Endothelial cell of umbilical vein (primary cell): Measurements from ENCODE around the gene XXYLT1. TPM values are rescaled to one million over a fixed set of nuclear protein-coding genes. Genes with fewer than 3 reads are reported as not detected.

Source experiments
- BruUV-seq: library from RNA; stranded (reverse); fragments of 400-500 nt; replicated peaks from 2 replicates; lab custom pipeline; 2021; lab: Mats Ljungman, UMichigan
- CTCF ChIA-PET: fragments of 300-600, 350-600 bp; sonication (Branson Sonifier 250); formaldehyde crosslinking; loops from one replicate; lab custom pipeline; 2021; ENCODE audit warnings: antibody characterized with exemption, inconsistent platforms; lab: Charles Lee
- POLR2A ChIA-PET: fragments of 300-600, 350-600 bp; sonication (Branson Sonifier 250); formaldehyde crosslinking; loops from one replicate; lab custom pipeline; 2021; ENCODE audit warnings: antibody characterized with exemption, inconsistent platforms; lab: Charles Lee
- DNase-seq: peaks from one replicate; pipeline ENCODE4 v3.0.0-alpha.2; 2011; ENCODE audit warnings: low read depth, low spot score
- FAIRE-seq: peaks from 2 replicates; lab custom pipeline; 2011; peaks lifted over from hg19 to GRCh38; lab: Jason Lieb, UNC
- H2AFZ ChIP-seq: 2 replicates; pipeline ENCODE4 v1.6.0; 2012; ENCODE audit warnings: low read depth, low read length, control low read depth, inconsistent platforms
- H3K27ac ChIP-seq: 2 replicates; pipeline ENCODE4 v1.5.1; 2011; ENCODE audit warnings: low read depth, mild to moderate bottlenecking, control low read depth, low read length, moderate library complexity; ENCODE audit not compliant: insufficient read depth
- H3K27me3 ChIP-seq, 2 experiments: 2 replicates each; pipeline versions ENCODE4 v1.6.0 to v1.6.1; 2011; ENCODE audit warnings: low read length in 2 of 2, mixed read lengths in 1 of 2; ENCODE audit not compliant: control insufficient read depth in 2 of 2, insufficient read depth in 2 of 2
- H3K36me3 ChIP-seq, 2 experiments: 2 replicates in 1 of 2; 3 replicates in 1 of 2; pipeline ENCODE4 v1.5.1; 2011; ENCODE audit warnings: low read length in 2 of 2, mild to moderate bottlenecking in 1 of 2, moderate library complexity in 1 of 2; ENCODE audit not compliant: control insufficient read depth in 2 of 2, insufficient read depth in 2 of 2; ENCODE audit errors: extremely low read depth in 1 of 2
- H3K4me1 ChIP-seq: 3 replicates; pipeline ENCODE4 v1.5.1; 2011; ENCODE audit warnings: mild to moderate bottlenecking, low read length; ENCODE audit not compliant: control insufficient read depth, insufficient read depth; ENCODE audit errors: extremely low read depth
- H3K4me2 ChIP-seq: 2 replicates; pipeline ENCODE4 v1.6.1; 2011; ENCODE audit warnings: low read length, control low read depth, mixed read lengths; ENCODE audit not compliant: insufficient read depth
- H3K4me3 ChIP-seq, 3 experiments: fragments of 200-600 bp in 1 of 3; sonication (generic), shearing (Covaris generic) in 1 of 3; replicated peaks in 1 of 3; 2 replicates each; pipeline ENCODE4 v1.5.1; 2011 to 2016; ENCODE audit warnings: control low read depth in 3 of 3, low read length in 3 of 3, mild to moderate bottlenecking in 2 of 3, inconsistent platforms in 1 of 3, low read depth in 1 of 3, moderate library complexity in 1 of 3; ENCODE audit not compliant: insufficient read depth in 1 of 3
- H3K79me2 ChIP-seq: 2 replicates; pipeline ENCODE4 v1.6.0; 2012; ENCODE audit warnings: low read length, inconsistent platforms; ENCODE audit not compliant: control insufficient read depth, insufficient read depth
- H3K9ac ChIP-seq: replicated peaks from 2 replicates; pipeline ENCODE3; 2011; ENCODE audit warnings: low read length, control low read depth; ENCODE audit not compliant: insufficient read depth; ENCODE audit errors: extremely low read depth
- H3K9me1 ChIP-seq: replicated peaks from 3 replicates; pipeline ENCODE4 v1.6.0; 2011; ENCODE audit warnings: mild to moderate bottlenecking, low read length; ENCODE audit not compliant: control insufficient read depth, insufficient read depth; ENCODE audit errors: extremely low read depth
- H3K9me3 ChIP-seq: replicated peaks from 2 replicates; pipeline ENCODE4 v1.5.1; 2012; ENCODE audit warnings: low read length, inconsistent platforms; ENCODE audit not compliant: control insufficient read depth, insufficient read depth
- H4K20me1 ChIP-seq: replicated peaks from 2 replicates; pipeline ENCODE3; 2011; ENCODE audit warnings: mild to moderate bottlenecking, low read length; ENCODE audit not compliant: control insufficient read depth, insufficient read depth; ENCODE audit errors: extremely low read depth
- EZH2 ChIP-seq: IDR thresholded peaks from 2 replicates; pipeline ENCODE4 v1.6.1; 2012; ENCODE audit warnings: borderline replicate concordance, low read depth, mild to moderate bottlenecking, moderate library complexity, low read length, inconsistent platforms; ENCODE audit not compliant: severe bottlenecking
- FOS ChIP-seq: IDR thresholded peaks from 2 replicates; pipeline ENCODE4 v1.6.1; 2011; ENCODE audit warnings: mild to moderate bottlenecking, low read length, moderate library complexity, borderline replicate concordance; ENCODE audit not compliant: insufficient read depth
- GATA2 ChIP-seq: IDR thresholded peaks from 2 replicates; pipeline ENCODE4 v1.7.0; 2011; ENCODE audit warnings: low read depth, mild to moderate bottlenecking, moderate library complexity, mixed read lengths, low read length; ENCODE audit not compliant: insufficient read length, insufficient read depth
- JUN ChIP-seq: IDR thresholded peaks from 2 replicates; pipeline ENCODE4 v1.6.1; 2011; ENCODE audit warnings: borderline replicate concordance, low read depth; ENCODE audit not compliant: insufficient read length, insufficient read depth
- MYC ChIP-seq: IDR thresholded peaks from one replicate; pipeline ENCODE4 v1.6.1; 2011; ENCODE audit warnings: mild to moderate bottlenecking, low read depth, low read length
- POLR2A ChIP-seq: IDR thresholded peaks from 2 replicates; pipeline ENCODE4 v1.6.1; 2012; ENCODE audit warnings: low read depth, mild to moderate bottlenecking, control low read depth, low read length
- POLR2AphosphoS5 ChIP-seq: IDR thresholded peaks from 2 replicates; pipeline ENCODE4 v1.6.1; 2012; ENCODE audit warnings: low read depth, mild to moderate bottlenecking, control low read depth, low read length, moderate library complexity; ENCODE audit not compliant: insufficient read depth
- dilution Hi-C: fragments of 300-500 bp; cut with MboI; formaldehyde crosslinking; loops from one replicate; pipeline ENCODE4 v1.15.0; 2019; ENCODE audit warnings: low sequenced_read_pairs; ENCODE audit not compliant: extremely low pct_ligation_motif_present
- intact Hi-C: fragments of 100-400 bp; cut with micrococcal nuclease; formaldehyde crosslinking; loops from one replicate; pipeline ENCODE4 v1.10.0; 2022
- polyA plus RNA-seq, 4 experiments: library from polyadenylated mRNA; depleted of rRNA in 3 of 4; stranded (reverse) in 3 of 4; unstranded in 1 of 4; fragments of >200 nt; gene quantifications; 2 replicates each; pipeline versions ENCODE4 v1.2.1 to v1.2.3, GENCODE V29; 2011 to 2012; ENCODE audit warnings: missing spikeins in 1 of 4
- total RNA-seq: library from RNA; stranded (reverse); gene quantifications from 2 replicates; pipeline ENCODE4 v1.2.3, GENCODE V29; 2021
- TF ChIP-seq, protein P1 (sequence below): IDR thresholded peaks from 2 replicates; pipeline ENCODE4 v1.6.1; 2011; ENCODE audit not compliant: insufficient read depth, insufficient read length
- TF ChIP-seq, protein P2 (sequence below), 2 donors: IDR thresholded peaks; 1 replicate in 1 of 2; 2 replicates in 1 of 2; pipeline ENCODE4 v1.5.1; 2011; ENCODE audit warnings: low read length in 2 of 2, mild to moderate bottlenecking in 2 of 2, moderate library complexity in 2 of 2, control low read depth in 1 of 2, inconsistent platforms in 1 of 2, low read depth in 1 of 2; ENCODE audit not compliant: insufficient read depth in 1 of 2; ENCODE audit errors: extremely low read depth in 1 of 2

XXYLT1 gene
- total and polyA plus RNA-seq, 2 donors (not counting 3 experiments of a cell fraction or from before 2014, with no cell fraction given) = 54.4 to 78.1 TPM

DNA sequence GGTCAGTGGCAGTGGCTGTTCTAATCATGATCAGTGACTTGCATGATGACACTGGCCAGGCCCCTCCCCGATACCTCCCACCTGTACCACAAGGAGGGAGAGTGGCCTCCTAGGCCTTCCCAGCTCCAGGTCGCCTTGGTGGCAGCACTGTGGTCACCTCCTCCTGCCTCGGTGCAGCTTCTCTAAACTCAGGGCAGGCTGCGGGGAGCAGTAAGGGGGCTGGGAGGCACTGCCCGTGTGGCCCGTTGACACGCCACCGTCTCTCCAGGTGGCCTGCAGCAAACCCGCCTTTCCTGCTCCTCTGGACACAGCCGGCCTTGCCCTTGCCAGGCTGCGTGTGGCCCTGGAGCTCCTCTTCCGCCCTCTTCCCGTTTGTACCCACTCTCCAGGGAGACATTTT is 184.1 kb downstream of the XXYLT1 start:
- CTCF ChIA-PET = interaction anchor here (1.9 kb wide), 1 partner anchor 11 kb away, joined by 5 read pairs; no protein-coding TSS in a partner anchor
- TF ChIP-seq GATA2 = no peak
- no peak for TF ChIP-seq POLR2A
- no peak for TF ChIP-seq MYC
- TF ChIP-seq, protein P1, sequence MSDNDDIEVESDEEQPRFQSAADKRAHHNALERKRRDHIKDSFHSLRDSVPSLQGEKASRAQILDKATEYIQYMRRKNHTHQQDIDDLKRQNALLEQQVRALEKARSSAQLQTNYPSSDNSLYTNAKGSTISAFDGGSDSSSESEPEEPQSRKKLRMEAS = no peak
- TF ChIP-seq POLR2AphosphoS5 = no peak
- TF ChIP-seq FOS = no peak
- TF ChIP-seq, protein P2, sequence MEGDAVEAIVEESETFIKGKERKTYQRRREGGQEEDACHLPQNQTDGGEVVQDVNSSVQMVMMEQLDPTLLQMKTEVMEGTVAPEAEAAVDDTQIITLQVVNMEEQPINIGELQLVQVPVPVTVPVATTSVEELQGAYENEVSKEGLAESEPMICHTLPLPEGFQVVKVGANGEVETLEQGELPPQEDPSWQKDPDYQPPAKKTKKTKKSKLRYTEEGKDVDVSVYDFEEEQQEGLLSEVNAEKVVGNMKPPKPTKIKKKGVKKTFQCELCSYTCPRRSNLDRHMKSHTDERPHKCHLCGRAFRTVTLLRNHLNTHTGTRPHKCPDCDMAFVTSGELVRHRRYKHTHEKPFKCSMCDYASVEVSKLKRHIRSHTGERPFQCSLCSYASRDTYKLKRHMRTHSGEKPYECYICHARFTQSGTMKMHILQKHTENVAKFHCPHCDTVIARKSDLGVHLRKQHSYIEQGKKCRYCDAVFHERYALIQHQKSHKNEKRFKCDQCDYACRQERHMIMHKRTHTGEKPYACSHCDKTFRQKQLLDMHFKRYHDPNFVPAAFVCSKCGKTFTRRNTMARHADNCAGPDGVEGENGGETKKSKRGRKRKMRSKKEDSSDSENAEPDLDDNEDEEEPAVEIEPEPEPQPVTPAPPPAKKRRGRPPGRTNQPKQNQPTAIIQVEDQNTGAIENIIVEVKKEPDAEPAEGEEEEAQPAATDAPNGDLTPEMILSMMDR (IDR thresholded peaks at IDR 0.05; ENCODE audit: extremely low read depth in 1 of 2, insufficient read depth in 1 of 2, low read depth in 1 of 2, low read length in 2 of 2) = no peak
- no peak for TF ChIP-seq JUN
- no peak for TF ChIP-seq EZH2
- DNase-seq (no peak), FAIRE-seq (no peak)
- Histone ChIP-seq H3K9me3 (no peaks in the 10 kb centered on the region), H4K20me1 (no peaks in the 10 kb centered on the region), H3K4me1 (peaks cover 6% of the 10 kb centered on the region), H3K27me3 (no peaks in the 10 kb centered on the region), H3K9me1 (no peaks in the 10 kb centered on the region), H3K4me2 (no peak overlapping the region), H3K27ac (no peak overlapping the region), H3K36me3 (no peaks in the 10 kb centered on the region), H3K4me3 (no peak overlapping the region), H2AFZ (no peak overlapping the region), H3K79me2 (no peaks in the 10 kb centered on the region), H3K9ac (no peak overlapping the region)
- POLR2A ChIA-PET = no interaction called here
- intact Hi-C loops (no loop called here), dilution Hi-C loops (no loop called here)
- no TSS peak for BruUV-seq
